Fibroblast of skin of abdomen (primary cell): ENCODE measurements around the gene VOPP1.
"Not testable (repeated sequence)": the region's sequence is repeated elsewhere in the genome, so short reads cannot be mapped to it uniquely, and the experiment has no call there.

Experiments used
- DNase-seq: peaks from one replicate; pipeline ENCODE4 v3.0.0-alpha.2; 2013

The VOPP1 gene

DNA sequence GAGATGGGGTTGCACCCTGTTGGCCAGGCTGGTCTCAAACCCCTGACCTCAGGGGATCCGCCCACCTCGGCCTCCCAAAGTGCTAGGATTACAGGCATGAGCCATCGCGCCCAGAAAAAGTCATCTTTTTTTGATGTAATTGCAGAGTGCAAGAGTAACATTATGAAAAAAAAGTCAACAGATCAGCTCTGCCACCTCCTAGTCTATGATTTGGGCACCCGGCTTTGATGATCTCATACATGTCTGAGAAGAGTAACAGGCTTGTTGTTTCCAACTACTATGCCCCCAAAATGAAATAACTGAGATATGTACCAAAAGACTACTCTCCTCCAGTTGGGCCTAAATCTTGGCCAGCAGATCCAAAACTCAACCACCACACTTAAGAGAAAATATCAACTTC is 40.8 kb downstream of the VOPP1 start:
- DNase-seq: no peak

DNA sequence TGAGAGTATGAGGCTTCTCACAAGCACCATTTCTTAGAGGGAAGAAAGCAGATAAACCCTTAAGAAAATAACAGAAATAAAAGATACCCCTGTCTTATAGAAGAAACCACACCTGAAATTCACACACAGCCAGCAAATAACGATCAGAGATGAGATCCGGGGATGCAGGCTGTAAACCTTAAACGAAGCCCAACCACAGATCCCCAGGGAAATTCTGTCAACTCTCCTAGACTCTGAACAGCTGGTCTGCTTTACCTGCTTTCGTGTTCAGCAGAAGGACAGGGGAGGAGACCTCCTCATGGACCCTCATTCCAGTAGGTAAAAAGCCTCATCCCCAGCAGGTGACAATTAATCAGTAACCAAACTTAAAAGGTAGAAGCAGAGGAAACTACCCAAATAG is 45.0 kb downstream of the VOPP1 start:
- DNase-seq: no peak

DNA sequence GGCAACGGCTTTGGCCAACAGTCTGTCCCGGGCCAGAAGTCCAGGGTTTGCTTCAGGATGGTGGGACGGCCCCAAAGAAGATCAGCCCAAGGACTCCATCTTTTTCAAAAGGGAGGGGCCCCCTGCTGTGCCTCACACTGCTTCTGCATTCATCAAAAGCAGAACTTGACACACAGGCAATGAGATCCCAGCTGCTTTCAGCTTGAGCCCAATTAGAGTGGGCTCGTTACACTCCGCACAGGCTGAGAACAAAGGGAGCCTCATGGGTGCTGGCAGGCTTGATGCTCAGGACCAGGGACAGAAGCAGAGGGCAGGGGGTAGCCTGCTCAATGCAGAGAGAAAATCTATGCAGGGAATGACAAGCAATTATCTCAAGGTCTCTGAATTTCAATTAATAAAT is 45.5 kb downstream of the VOPP1 start:
- no peak for DNase-seq

DNA sequence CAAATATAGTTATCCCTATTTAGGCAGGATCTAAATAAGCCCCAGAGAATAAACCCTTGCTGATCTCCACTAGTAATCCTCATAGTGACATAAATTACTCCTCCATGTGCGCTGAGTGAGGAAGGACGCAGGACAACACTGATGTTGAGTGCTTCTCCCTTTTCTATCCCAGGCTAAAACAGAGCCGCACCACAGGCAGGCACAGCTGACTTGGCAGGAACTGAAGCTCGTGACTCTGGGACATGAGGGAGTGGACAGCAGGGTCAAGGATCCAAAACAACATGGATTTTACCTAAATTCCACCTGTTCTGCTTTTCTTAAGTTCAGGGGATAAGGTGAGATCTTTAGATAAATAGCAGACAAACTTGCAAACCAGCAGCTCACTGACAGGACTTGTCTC is 46.0 kb downstream of the VOPP1 start:
- no peak for DNase-seq

GRCh38 chr7:55524558-55525310 is 47.6 kb downstream of the VOPP1 start:
- no peak for DNase-seq

GRCh38 chr7:55523366-55523765 is 48.9 kb downstream of the VOPP1 start:
- DNase-seq: no peak

GRCh38 chr7:55521917-55522902 is 50.1 kb downstream of the VOPP1 start:
- no peak for DNase-seq

- no peak for DNase-seq
These were observed 50.8 kb downstream of the VOPP1 start for GRCh38 chr7:55521512-55521911.

GRCh38 chr7:55520426-55521140 is 51.7 kb downstream of the VOPP1 start:
- DNase-seq: no peak

DNA sequence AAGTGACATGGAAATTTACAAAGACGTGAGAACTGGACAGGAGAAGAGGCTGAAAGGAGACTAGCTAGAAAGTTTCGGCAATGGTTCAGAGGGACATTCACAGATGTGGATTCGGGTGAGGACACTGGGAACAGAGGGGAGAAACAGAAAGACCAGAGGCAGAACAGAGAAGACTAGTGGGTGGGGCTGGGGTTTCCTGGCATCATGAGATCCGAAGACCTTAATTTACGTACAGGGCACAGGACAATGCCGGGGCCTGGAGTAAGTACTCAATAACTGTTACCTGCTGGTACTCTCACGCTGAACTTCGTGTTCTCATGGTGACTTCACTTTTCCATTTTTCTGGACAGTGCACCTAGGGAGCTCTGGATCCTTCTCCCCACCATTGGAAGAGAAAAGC is 53.5 kb downstream of the VOPP1 start:
- no peak for DNase-seq

GRCh38 chr7:55517936-55518689 is 54.2 kb downstream of the VOPP1 start:
- DNase-seq: no peak

GRCh38 chr7:55517191-55517633 is 55.1 kb downstream of the VOPP1 start:
- DNase-seq: no peak

DNA sequence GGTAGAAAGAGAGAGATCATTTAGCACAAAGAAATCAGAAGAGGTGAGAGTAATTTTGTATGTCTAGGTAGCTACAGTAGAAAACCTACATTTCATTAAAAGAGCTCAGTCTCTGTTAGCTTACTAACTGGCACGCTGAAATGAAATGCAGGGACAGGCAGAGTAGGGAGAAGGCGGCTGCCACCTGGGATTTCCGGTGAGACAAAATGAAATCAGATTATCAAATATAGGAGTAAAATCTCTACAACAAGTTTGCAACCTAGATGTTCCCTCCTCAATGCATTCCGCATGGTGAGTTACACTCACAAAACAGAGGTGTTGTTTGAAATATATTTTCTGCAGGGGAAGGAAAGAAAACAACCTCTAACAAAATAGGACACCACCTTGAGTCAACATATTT is 55.9 kb downstream of the VOPP1 start:
- DNase-seq: no peak

DNA sequence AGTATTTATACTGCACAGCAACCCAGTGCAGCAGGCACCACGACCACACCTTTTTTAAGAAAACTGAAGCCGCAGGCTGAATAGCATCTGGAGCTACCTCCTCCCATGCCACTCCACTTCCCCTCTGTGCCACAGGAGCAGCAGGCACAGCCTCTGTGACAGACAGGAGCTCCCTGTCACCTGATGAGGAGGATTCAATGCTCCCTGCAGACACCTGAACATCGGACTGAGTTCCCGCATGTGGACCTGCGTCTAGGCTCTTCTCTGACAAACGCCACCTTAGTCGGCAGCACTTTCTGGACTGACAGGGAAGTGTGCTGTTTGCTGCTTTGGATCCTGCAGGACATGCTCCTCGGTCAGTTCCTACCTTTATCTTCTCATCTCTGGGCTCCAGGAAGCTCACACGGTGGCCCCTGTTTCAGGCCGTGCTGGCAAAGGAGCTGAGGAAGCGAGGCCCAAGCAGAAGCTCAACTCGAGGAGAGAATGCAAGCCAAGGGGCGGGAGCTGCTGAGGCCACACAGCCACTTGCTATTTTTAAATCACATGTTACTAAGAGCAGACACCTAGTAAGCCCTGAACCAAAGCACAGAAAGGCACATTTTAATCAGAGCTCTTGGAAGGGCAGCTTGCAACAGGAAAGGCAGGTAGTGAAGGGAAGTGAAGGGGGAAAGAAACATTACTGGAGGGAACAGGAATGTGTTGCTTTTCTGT is 56.6 kb downstream of the VOPP1 start:
- no peak for DNase-seq

GRCh38 chr7:55514546-55515265 is 57.6 kb downstream of the VOPP1 start:
- no peak for DNase-seq

GRCh38 chr7:55513868-55514267 is 58.4 kb downstream of the VOPP1 start:
- no peak for DNase-seq

- no peak for DNase-seq
These were observed 59.6 kb downstream of the VOPP1 start for GRCh38 chr7:55512635-55513191.

- DNase-seq: no peak
These were observed 61.7 kb downstream of the VOPP1 start for GRCh38 chr7:55510621-55511020.

- not testable (repeated sequence) for DNase-seq
These were observed 62.1 kb downstream of the VOPP1 start for GRCh38 chr7:55510206-55510605.

DNA sequence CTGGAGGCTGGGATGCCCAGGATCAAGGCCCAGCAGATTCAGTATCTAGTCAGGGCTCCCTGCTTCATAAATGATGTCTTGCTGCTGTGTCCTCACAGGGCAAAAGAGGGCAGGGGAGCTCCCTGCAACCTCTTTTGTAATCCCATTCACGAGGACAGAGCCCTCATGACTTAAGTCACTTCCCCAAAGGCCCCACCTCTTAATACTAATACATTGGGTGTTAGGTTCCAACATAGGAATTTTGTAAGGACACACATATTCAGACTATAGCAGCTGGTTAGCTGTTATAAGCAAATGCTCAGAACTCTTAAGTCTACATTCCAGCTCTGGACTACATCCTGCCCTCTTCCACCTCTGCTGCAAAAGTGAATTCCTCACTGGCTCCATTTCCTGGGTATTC is 63.0 kb downstream of the VOPP1 start:
- DNase-seq: peak; percentile 50
